Activated gamma-delta T cell (primary cell): ENCODE measurements around the gene CBX2.
"Not testable (repeated sequence)": the region's sequence is repeated elsewhere in the genome, so short reads cannot be mapped to it uniquely, and the experiment has no call there.

Experiments used
- DNase-seq: peaks from one replicate; lab custom pipeline; 2025; lab: John Stamatoyannopoulos, UW

The CBX2 gene

GRCh38 chr17:79769570-79770506, 8.1 kb upstream of the CBX2 start:
- DNase-seq: no peak

DNA sequence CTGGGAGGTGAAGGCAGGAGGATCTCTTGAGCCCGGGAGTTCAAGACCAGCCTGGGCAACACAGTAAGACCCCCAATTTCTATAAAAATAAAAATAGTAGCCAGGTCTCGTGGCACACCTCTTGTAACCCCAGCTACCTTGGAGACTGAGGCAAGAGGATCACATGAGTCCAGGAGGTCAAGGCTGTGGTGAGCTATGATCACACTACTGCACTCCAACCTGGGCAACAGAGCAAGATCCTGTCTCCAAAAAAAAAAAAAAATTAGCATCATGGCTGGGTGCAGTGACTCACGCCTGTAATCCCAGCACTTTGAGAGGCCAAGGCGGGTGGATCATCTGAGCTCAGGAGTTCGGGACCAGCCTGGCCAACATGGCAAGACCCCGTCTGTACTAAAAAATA, 6.7 kb upstream of the CBX2 start:
- no peak for DNase-seq

GRCh38 chr17:79772726-79773125, 5.2 kb upstream of the CBX2 start:
- not testable (repeated sequence) for DNase-seq

GRCh38 chr17:79774561-79774975, 3.4 kb upstream of the CBX2 start:
- no peak for DNase-seq

DNA sequence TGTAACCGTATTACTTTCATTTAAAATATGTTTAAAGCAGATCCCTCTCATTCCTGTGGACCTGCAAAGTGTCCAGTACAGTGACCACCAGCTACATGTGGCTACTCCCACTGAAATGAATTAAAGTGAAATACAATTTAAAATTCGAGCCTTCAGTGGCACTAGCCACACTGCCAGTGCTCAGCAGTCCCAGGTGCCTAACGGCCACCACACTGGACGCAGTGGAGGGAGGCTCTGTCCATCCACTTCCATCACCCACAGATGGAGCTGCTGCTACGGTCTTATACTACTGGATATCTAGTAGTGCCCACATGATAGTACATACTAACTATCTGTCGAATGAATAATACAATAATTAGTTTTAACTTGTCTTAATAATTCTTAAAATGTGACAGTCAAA, 2.3 kb upstream of the CBX2 start:
- no peak for DNase-seq

GRCh38 chr17:79776376-79777119, 1.4 kb upstream of the CBX2 start:
- no peak for DNase-seq

DNA sequence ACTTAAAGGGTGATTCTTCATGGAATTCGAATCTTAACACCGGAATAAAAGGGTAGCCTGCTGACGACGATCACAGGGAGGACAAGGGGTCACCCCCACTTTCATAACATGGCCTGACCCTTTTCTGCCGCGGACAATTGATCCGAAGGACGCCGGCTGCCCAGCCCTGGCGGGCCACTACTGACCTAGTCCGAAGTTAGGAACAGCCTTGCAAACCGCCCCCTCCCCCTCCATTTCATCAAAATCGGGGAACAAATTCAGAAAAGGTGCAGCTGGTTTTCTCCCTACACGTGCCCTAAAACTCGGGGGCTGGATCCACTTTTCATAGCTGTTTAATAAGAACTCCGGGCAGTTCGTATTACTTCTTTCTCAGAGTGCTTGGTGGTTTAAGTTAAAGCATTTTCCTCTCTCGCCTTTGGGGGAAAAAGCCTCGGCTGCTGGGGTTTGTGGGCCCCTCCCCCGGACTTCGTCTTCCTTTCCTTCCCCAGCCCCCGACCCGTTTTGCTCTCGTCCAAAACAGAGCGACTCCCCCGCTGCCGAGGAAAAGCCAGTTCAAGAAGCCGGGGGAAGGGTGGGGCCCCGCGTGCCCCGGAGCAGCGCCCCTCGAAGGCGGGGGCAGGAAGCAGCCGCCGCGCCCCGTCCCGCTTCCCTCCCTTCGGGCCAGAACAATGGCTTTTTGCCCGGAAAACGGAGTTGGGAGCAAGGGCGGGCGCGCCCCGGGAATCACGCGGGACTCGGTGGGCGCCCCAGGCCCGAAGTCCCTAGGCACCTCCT, 641 bp upstream of the CBX2 start:
- no peak for DNase-seq

- DNase-seq: no peak
These were observed 646 bp downstream of the CBX2 start for GRCh38 chr17:79778504-79779083.

GRCh38 chr17:79779084-79779529, 1.2 kb downstream of the CBX2 start:
- no peak for DNase-seq

- no peak for DNase-seq
These were observed 1.9 kb downstream of the CBX2 start for GRCh38 chr17:79779661-79780365.

GRCh38 chr17:79781012-79781650, 3.2 kb downstream of the CBX2 start:
- DNase-seq: no peak

- DNase-seq: no peak
These were observed 4.0 kb downstream of the CBX2 start for GRCh38 chr17:79781736-79782575.

- no peak for DNase-seq
These were observed 5.9 kb downstream of the CBX2 start for GRCh38 chr17:79783891-79784290.

DNA sequence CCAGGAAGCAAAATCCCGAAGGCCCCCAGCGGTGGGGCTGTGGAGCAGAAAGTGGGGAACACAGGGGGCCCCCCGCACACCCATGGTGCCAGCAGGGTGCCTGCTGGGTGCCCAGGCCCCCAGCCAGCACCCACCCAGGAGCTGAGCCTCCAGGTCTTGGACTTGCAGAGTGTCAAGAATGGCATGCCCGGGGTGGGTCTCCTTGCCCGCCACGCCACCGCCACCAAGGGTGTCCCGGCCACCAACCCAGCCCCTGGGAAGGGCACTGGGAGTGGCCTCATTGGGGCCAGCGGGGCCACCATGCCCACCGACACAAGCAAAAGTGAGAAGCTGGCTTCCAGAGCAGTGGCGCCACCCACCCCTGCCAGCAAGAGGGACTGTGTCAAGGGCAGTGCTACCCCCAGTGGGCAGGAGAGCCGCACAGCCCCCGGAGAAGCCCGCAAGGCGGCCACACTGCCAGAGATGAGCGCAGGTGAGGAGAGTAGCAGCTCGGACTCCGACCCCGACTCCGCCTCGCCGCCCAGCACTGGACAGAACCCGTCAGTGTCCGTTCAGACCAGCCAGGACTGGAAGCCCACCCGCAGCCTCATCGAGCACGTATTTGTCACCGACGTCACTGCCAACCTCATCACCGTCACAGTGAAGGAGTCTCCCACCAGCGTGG, 6.5 kb downstream of the CBX2 start:
- no peak for DNase-seq

DNA sequence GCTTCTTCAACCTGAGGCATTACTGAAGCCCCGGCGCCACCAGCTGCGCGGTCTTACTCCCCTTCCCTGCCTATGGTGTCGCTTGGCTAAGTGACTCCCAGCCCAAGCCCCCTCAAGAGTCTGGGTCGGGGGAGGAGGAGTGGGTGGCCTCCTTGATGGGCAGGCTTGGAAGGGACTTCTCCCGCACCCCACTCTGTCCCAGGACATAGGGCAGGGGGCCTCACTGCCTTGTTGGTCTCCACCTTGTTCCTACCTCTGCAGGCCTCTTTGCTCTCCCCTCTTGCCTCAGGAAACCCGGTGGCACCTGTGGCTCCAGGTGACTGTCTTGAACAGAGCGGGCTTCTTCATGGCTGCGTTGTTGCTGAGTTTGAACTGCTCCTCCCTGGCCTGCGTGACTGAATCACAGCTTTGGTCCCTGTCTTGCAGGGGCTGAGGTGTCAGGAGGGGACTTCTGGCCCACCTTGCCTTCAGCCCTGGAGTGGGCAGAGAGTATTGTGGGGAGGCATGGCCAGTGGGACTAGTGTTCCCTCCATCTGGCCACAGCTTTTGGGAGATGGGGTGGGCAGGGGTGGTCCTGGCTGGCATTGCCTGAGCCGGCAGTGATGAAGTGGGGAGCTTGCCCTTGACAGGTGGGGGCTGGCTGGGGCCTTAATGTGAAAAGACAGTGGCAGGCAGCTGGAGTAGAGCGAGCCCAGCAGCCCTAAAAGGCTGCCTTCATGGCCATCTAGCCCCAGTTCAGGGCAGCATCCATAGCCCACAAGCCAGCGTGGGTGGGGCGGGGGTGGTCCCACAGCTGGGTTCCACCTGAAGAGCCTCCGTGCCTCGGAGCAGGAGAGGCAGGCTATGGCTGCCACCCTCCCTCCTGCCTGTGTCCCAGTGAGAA, 7.3 kb downstream of the CBX2 start:
- no peak for DNase-seq

DNA sequence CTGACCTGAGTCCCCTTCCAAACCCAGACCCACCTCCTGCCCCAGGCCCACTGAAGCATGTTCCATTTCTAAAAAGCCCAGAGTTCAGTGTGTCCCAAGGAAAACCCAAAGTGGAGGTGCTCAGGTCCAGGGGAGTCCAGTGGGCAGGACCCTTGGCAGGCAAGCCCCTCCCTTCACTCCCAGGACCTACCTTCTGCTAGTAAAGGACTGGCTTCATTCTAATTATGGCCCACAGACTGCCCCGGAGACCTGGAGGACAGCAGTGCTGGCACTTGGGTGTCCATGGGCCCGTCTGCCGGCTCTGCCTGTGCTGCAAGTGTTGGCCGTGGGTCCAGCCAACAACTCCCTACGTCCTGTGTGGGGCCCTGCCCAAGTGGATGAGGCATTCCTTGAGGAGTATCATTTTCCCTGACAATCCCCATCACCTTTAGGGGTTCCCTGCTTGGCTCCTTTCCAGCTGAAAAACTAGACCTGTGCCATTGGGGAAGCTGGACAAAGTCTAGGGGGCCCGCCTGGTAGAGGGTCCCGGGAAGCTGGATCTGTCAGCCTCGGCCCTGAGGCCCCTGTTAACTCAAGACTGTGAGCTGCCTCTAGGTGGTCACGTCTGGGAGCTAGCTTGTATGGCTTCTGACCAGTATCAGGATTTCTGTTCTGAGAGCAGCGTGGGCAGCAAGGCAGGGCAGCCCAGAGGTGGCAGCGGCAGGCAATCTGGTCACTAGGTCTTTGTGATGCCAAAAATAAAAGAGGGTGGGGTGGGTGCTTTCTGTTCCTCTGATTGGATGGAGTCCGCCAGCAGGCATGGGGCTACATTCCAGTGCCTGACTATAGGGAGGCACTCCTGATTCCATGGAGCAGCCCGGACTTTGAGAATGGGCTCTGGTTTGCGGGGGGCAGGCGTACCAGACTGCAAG, 8.2 kb downstream of the CBX2 start:
- no peak for DNase-seq
